Karpas-422 (cell line): ENCODE data around the gene FAM209A. TPM values are rescaled to one million over a fixed set of nuclear protein-coding genes. Genes with fewer than 3 reads are reported as not detected.
A peak's percentile ranks its signal among the peaks of the same experiment; 100 is the strongest.
"Not testable (repeated sequence)": the region's sequence is repeated elsewhere in the genome, so short reads cannot be mapped to it uniquely, and the experiment has no call there.

ENCODE experiments used
- DNase-seq: peaks from one replicate; pipeline ENCODE4 v3.0.0-alpha.2; 2015
- H2AFZ ChIP-seq: fragments of 200-600 bp; sonication (generic); 2 replicates; pipeline ENCODE4 v1.6.1; 2014; ENCODE audit warnings: antibody characterized with exemption, low read length, mixed read lengths
- H3K27ac ChIP-seq: fragments of 200-600 bp; sonication (generic); 2 replicates; pipeline ENCODE4 v1.5.1; 2014; ENCODE audit warnings: mild to moderate bottlenecking, low read length, moderate library complexity
- H3K27me3 ChIP-seq: fragments of 200-600 bp; sonication (generic); 2 replicates; pipeline ENCODE4 v1.6.1; 2014; ENCODE audit warnings: low read length, mixed read lengths
- H3K36me3 ChIP-seq: fragments of 200-600 bp; sonication (generic); 2 replicates; pipeline ENCODE4 v1.6.1; 2014; ENCODE audit warnings: low read length, mixed read lengths; ENCODE audit not compliant: insufficient read depth
- H3K4me1 ChIP-seq: fragments of 200-600 bp; sonication (generic); 2 replicates; pipeline ENCODE4 v1.6.1; 2014; ENCODE audit warnings: mild to moderate bottlenecking, low read length, mixed read lengths
- H3K4me2 ChIP-seq: fragments of 200-600 bp; sonication (generic); 2 replicates; pipeline ENCODE4 v1.6.1; 2014; ENCODE audit warnings: low read length, low read depth, mild to moderate bottlenecking; ENCODE audit not compliant: poor library complexity, severe bottlenecking
- H3K4me3 ChIP-seq: fragments of 200-600 bp; sonication (generic); 2 replicates; pipeline ENCODE4 v1.5.1; 2014; ENCODE audit warnings: mild to moderate bottlenecking, antibody characterized with exemption, low read length, mixed read lengths
- H3K79me2 ChIP-seq: fragments of 200-600 bp; sonication (generic); 2 replicates; pipeline ENCODE4 v1.6.1; 2014; ENCODE audit warnings: mild to moderate bottlenecking, low read length, mixed read lengths
- H3K9ac ChIP-seq: fragments of 200-600 bp; sonication (generic); 2 replicates; pipeline ENCODE4 v1.6.0; 2014; ENCODE audit warnings: low read length
- H3K9me2 ChIP-seq: fragments of 200-600 bp; sonication (generic), shearing (Covaris generic); replicated peaks from 2 replicates; pipeline ENCODE4 v1.6.0; 2014; ENCODE audit warnings: mild to moderate bottlenecking, low read length, moderate library complexity; ENCODE audit not compliant: insufficient read depth
- H3K9me3 ChIP-seq: fragments of 300-700, 200-600 bp; sonication (generic); 2 replicates; pipeline ENCODE4 v1.6.1; 2014; ENCODE audit warnings: low read length, mixed read lengths
- H4K20me1 ChIP-seq: fragments of 200-600 bp; sonication (generic); 2 replicates; pipeline ENCODE4 v1.6.1; 2014; ENCODE audit warnings: mild to moderate bottlenecking, antibody characterized with exemption, low read length, low read depth; ENCODE audit not compliant: insufficient read depth
- total RNA-seq: library from RNA; depleted of rRNA; stranded (reverse); fragments of >200 nt; shearing (Covaris generic); gene quantifications from 2 replicates; pipeline ENCODE4 v1.2.3, GENCODE V29; 2014; ENCODE audit warnings: low replicate concordance

The FAM209A gene
- total RNA-seq, 1 experiment from 2014 or later = not detected

GRCh38 chr20:56551571-56551970 is 27.0 kb downstream of the FAM209A start:
- H3K4me1 ChIP-seq = peaks cover 15% of the 10 kb centered on the region
- no peak overlapping the region for H3K4me3 ChIP-seq
- no peak overlapping the region for H3K9ac ChIP-seq
- no peaks in the 10 kb centered on the region for H4K20me1 ChIP-seq
- no peaks in the 10 kb centered on the region for H3K27me3 ChIP-seq
- no peak overlapping the region for H3K4me2 ChIP-seq
- H3K9me2 ChIP-seq = no peaks in the 10 kb centered on the region
- no peak overlapping the region for H2AFZ ChIP-seq
- no peaks in the 10 kb centered on the region for H3K36me3 ChIP-seq
- no peaks in the 10 kb centered on the region for H3K79me2 ChIP-seq
- no peak for DNase-seq
- H3K27ac ChIP-seq = no peak overlapping the region
- H3K9me3 ChIP-seq = no peaks in the 10 kb centered on the region

- Histone ChIP-seq H2AFZ (no peak overlapping the region), H3K9me3 (no peaks in the 10 kb centered on the region), H3K27me3 (no peaks in the 10 kb centered on the region), H3K4me2 (no peak overlapping the region), H3K4me1 (peaks cover 15% of the 10 kb centered on the region), H4K20me1 (no peaks in the 10 kb centered on the region), H3K79me2 (no peaks in the 10 kb centered on the region), H3K36me3 (no peaks in the 10 kb centered on the region), H3K4me3 (no peak overlapping the region), H3K9ac (no peak overlapping the region), H3K27ac (no peak overlapping the region), H3K9me2 (no peaks in the 10 kb centered on the region)
- no peak for DNase-seq
These were observed 28.5 kb downstream of the FAM209A start for GRCh38 chr20:56552911-56553629.

GRCh38 chr20:56554869-56555268 is 30.3 kb downstream of the FAM209A start:
- DNase-seq = peak; percentile 73
- H2AFZ ChIP-seq = no peak overlapping the region

GRCh38 chr20:56558968-56559367 is 34.4 kb downstream of the FAM209A start:
- no peaks in the 10 kb centered on the region for H3K79me2 ChIP-seq
- no peaks in the 10 kb centered on the region for H3K36me3 ChIP-seq
- no peaks in the 10 kb centered on the region for H3K27me3 ChIP-seq
- DNase-seq = no peak
- H4K20me1 ChIP-seq = no peaks in the 10 kb centered on the region
- H2AFZ ChIP-seq = no peak overlapping the region
- no peak overlapping the region for H3K27ac ChIP-seq
- H3K4me1 ChIP-seq = peaks cover 14% of the 10 kb centered on the region
- no peaks in the 10 kb centered on the region for H3K9me2 ChIP-seq
- H3K4me3 ChIP-seq = no peak overlapping the region
- H3K9ac ChIP-seq = no peak overlapping the region
- no peaks in the 10 kb centered on the region for H3K9me3 ChIP-seq
- H3K4me2 ChIP-seq = no peak overlapping the region

More at GRCh38 chr20:56554869-56555268, 30.3 kb downstream of the FAM209A start:
- no peak overlapping the region for H3K9ac ChIP-seq
- H3K27ac ChIP-seq = no peak overlapping the region
- peak overlapping the region; percentile 29 for H3K4me2 ChIP-seq
- H3K4me1 ChIP-seq = peaks cover 15% of the 10 kb centered on the region
- H3K4me3 ChIP-seq = no peak overlapping the region
- no peaks in the 10 kb centered on the region for H4K20me1 ChIP-seq
- H3K79me2 ChIP-seq = no peaks in the 10 kb centered on the region
- no peaks in the 10 kb centered on the region for H3K27me3 ChIP-seq
- no peaks in the 10 kb centered on the region for H3K36me3 ChIP-seq
- H3K9me3 ChIP-seq = no peaks in the 10 kb centered on the region
- no peaks in the 10 kb centered on the region for H3K9me2 ChIP-seq

GRCh38 chr20:56564526-56564925 is 40.0 kb downstream of the FAM209A start:
- not testable (repeated sequence) for H3K79me2 ChIP-seq, DNase-seq, H2AFZ ChIP-seq, H3K27me3 ChIP-seq, H3K4me2 ChIP-seq, H3K4me1 ChIP-seq, H3K9me2 ChIP-seq, H3K9me3 ChIP-seq, H3K36me3 ChIP-seq, H4K20me1 ChIP-seq, H3K27ac ChIP-seq, H3K4me3 ChIP-seq, H3K9ac ChIP-seq

- Histone ChIP-seq H2AFZ (no peak overlapping the region), H3K4me3 (no peak overlapping the region), H3K4me2 (no peak overlapping the region), H3K27ac (no peak overlapping the region), H3K9ac (no peak overlapping the region), H3K9me2 (no peaks in the 10 kb centered on the region), H3K9me3 (no peaks in the 10 kb centered on the region), H3K4me1 (no peaks in the 10 kb centered on the region), H3K27me3 (no peaks in the 10 kb centered on the region), H4K20me1 (no peaks in the 10 kb centered on the region), H3K36me3 (no peaks in the 10 kb centered on the region), H3K79me2 (no peaks in the 10 kb centered on the region)
- DNase-seq = no peak
These were observed 41.0 kb downstream of the FAM209A start for GRCh38 chr20:56565511-56565910.

- H3K36me3 ChIP-seq = no peaks in the 10 kb centered on the region
- H3K79me2 ChIP-seq = no peaks in the 10 kb centered on the region
- H3K4me1 ChIP-seq = no peaks in the 10 kb centered on the region
- H3K9me3 ChIP-seq = no peaks in the 10 kb centered on the region
- H2AFZ ChIP-seq = no peak overlapping the region
- no peaks in the 10 kb centered on the region for H3K9me2 ChIP-seq
- no peak overlapping the region for H3K27ac ChIP-seq
- H4K20me1 ChIP-seq = no peaks in the 10 kb centered on the region
- DNase-seq = no peak
- no peaks in the 10 kb centered on the region for H3K27me3 ChIP-seq
- H3K4me2 ChIP-seq = no peak overlapping the region
- no peak overlapping the region for H3K4me3 ChIP-seq
- H3K9ac ChIP-seq = no peak overlapping the region
These were observed 42.1 kb downstream of the FAM209A start for GRCh38 chr20:56566621-56567020.

- no peak overlapping the region for H3K27ac ChIP-seq
- no peak overlapping the region for H2AFZ ChIP-seq
- no peaks in the 10 kb centered on the region for H4K20me1 ChIP-seq
- H3K27me3 ChIP-seq = no peaks in the 10 kb centered on the region
- H3K4me2 ChIP-seq = no peak overlapping the region
- H3K9me2 ChIP-seq = no peaks in the 10 kb centered on the region
- no peaks in the 10 kb centered on the region for H3K4me1 ChIP-seq
- no peaks in the 10 kb centered on the region for H3K9me3 ChIP-seq
- DNase-seq = no peak
- H3K4me3 ChIP-seq = no peak overlapping the region
- H3K36me3 ChIP-seq = no peaks in the 10 kb centered on the region
- H3K79me2 ChIP-seq = no peaks in the 10 kb centered on the region
- no peak overlapping the region for H3K9ac ChIP-seq
These were observed 46.3 kb downstream of the FAM209A start for GRCh38 chr20:56570832-56571231.
